ENCODE measurements around the gene CD48.

The CD48 gene

GRCh38 chr1:160681891-160682140 is 29.8 kb downstream of the CD48 start:
- H3K4me3 ChIP-seq (ENCODE audit: low read length): no peak overlapping the region
- TF ChIP-seq ZNF274 (IDR thresholded peaks at IDR 0.05; ENCODE audit: low read depth, low read length): no peak

DNA sequence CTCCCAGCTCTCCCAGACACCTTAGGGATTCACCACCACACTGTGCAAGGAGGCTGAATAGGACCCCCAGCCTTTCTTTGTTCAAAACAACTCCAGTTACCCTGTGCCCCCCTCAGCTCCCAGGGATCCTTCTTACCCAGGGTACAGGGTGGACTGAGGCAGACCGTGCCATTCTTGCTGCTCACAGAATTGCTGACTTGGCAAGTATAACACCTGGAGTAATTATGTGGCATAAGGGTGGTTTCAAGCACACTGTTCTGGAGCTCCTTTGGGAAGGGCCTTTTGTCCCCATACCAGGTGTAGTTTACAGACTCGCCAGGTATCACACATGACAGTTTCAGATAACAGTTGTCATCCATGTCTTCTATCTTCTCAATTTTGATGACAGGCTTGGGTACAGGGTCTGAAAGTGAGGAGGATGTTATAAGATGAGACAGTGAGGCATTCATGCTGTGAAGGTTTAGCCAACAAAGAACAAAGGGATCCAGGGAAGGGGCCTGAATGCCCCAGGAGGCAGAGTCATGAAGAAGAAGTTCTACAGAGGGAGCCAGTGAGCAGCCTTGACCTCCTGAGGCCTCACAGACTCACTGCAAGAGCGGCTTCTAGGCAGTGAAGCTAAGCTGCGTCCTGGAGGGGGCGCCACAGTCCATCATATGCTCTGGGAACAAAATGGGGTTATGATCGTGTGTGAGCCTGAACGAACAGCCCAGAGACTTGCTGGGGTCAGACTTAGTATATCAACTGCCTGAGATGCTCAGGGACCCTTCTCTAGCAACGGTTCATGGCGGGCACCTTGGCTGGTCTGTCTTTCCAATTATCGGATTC is 30.3 kb downstream of the CD48 start:
- no peak overlapping the region for H3K4me3 ChIP-seq (ENCODE audit: low read length)
- TF ChIP-seq ZNF274 (IDR thresholded peaks at IDR 0.05; ENCODE audit: low read depth, low read length): no peak

DNA sequence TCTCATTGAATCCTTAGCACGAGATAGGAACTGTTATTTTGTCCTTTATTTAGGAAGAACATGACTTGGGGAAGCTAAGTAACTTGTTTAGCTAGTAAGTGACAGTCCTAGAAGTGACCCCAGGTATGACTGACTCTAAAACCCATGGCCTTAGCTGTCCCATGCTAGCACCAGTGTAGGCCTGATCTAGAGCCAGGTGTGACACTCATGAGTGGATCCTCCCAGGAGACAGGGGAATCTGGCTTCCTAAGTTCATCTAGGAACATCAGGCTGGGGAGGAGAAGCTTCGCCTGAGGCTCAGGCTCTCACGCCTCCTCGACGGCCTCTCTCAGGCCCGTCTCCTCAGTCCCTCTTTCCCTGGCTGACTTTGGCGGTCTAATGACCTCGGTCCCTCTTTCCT is 31.2 kb downstream of the CD48 start:
- H3K4me3 ChIP-seq (ENCODE audit: low read length): no peak overlapping the region
- TF ChIP-seq ZNF274 (IDR thresholded peaks at IDR 0.05; ENCODE audit: low read depth, low read length): no peak

DNA sequence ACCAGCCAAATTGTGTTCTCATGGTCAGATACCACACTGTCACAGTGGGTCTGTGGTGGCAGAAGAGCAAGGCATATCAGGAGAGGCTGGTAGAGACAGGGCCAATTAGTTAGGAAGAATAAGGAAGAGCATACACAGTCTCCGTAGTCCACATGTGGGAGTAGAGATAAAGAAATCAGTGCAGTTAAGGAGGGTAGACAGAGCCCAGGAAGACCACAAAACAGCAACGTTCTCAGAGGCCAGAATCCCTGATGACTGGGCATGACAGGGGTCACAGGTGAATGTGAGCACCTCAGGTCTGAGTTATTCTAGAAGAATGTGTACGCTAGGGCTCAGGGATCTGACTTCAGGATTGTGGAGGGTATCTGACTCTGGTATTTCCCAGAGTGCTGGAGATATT is 31.7 kb downstream of the CD48 start:
- TF ChIP-seq ZNF274 (IDR thresholded peaks at IDR 0.05; ENCODE audit: low read depth, low read length): no peak

DNA sequence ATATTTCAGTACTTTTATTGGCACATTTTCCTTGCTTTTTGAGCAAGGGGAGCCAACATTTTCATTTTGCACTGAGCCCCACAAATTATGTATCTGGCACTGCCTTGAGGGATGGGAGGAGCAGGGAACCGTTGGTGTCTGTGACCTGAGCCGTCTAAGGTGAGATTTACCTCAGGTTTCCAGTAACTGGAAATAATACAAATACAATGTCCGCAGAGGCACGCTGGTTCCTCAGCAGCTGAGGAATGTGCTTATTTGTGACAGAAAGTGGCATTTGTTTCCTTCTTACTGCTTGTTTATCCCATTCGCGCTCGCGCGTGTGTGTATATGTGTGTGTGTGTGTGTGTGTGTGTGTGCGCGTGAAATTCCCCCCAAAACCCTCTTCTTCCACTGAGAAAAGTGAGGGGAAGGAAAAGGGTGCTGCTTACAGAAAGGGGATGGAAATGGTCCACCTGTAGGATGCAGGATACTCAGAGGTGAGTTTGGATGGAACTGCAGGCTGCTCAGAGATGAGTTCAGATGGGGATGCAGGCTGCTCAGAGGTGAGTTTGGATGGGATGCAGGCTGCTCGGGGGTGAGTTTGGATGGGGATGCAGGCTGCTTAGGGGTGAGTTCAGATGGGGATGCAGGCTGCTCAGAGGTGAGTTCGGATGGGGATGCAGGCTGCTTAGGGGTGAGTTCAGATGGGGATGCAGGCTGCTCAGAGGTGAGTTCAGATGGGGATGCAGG is 34.6 kb downstream of the CD48 start:
- no peak for TF ChIP-seq ZNF274 (IDR thresholded peaks at IDR 0.05; ENCODE audit: low read depth, low read length)
- no peak overlapping the region for H3K4me3 ChIP-seq (ENCODE audit: low read length)

More for the DNA sequence above, 31.7 kb downstream of the CD48 start:
- H3K4me3 ChIP-seq (ENCODE audit: low read length): no peak overlapping the region

DNA sequence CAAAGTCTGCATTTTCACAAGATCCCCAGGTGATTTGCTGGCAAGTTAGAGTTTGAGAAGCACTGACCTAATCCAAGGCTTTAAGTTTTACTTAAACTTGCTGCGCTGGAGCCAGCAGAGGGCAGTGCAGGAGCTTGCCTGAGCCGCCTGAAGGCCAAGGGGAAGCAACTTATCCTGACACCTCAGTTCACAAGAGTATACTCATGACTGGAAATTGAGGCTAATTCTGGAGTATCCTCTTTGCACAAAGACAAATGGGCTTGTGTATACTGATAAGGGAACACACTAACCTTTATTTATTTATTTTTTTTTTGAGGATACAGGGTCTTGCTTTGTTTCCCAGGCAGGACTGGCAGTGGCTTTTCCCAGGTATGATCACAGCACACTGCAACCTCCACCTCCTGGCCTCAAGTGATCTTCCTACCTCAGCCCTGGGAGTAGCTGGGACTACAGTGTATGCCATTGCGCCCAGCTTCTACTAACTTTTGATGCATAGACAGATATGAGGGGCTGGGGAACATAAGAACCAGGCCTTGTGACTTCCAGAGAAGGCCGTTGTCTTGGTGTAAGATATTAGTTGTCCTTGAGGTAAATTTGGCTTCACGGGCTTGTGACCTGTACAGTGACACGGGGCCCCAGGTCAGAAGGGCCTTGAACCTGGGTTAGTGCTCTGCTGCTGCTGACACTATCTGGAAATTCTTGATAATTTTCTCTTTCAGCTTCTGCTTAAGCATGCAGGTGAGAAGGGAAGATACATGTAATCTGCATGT is 35.8 kb downstream of the CD48 start:
- no peak overlapping the region for H3K4me3 ChIP-seq (ENCODE audit: low read length)
- no peak for TF ChIP-seq ZNF274 (IDR thresholded peaks at IDR 0.05; ENCODE audit: low read depth, low read length)

DNA sequence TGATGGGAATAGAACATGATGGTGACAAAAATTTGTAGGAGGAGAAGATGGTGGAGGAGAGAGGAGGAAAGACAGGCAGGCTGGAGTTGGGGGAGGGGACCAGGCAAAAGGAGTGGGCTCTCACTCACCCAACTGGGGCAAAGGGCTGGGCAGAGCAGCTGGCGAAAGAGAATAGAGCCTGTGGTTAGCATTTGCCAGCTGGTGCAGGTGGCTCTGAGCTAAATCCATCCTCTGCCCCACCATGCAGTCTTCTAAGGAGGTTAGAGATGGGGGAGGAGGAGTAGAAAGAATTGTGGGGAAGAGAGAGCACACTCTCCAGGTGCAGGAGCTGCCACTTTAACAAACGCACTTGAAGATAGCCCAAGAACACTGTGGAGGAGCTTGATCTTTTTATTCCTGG is 37.2 kb downstream of the CD48 start:
- no peak overlapping the region for H3K4me3 ChIP-seq (ENCODE audit: low read length)
- TF ChIP-seq ZNF274 (IDR thresholded peaks at IDR 0.05; ENCODE audit: low read depth, low read length): no peak

DNA sequence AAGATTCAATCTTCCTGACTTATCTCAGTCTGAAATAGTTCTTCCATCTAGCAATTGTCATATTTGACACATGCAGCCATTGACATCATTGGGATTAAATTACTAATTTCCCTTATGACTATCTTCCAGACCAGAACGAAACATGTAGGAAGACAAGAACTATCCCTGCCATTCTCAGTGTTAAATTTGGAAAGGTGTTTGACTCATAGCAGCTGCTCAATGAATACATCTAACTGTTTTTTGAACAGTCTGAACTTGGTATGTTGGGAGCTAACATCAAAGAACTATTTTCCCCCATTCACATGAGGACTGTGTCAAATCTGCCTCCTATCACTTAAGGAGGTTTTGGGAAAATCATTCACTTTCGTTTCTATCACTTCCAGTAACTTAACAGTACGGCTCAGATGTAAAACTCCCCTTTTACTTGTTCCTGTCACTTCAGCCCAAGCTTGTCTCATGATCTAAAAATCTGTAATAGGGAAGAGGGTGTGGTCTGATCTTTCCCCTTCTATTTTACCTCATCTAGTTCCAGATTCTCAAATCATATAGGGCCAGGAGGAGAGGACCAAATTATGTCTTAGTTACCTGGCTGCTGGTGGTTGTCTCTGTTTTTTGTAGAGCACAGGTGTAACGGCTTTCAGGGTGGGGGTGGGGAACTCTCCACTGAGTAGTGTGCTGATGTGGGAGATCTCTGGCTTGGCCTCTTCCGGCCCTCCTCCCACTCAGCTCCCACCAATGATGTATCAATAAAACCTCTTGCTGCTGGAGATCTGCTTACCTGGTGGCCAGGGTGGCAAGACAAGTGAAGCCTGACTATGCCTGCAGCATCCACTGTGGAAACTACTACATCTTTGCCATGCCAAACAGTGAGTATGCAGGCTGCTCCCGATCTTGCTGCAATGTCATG is 38.6 kb downstream of the CD48 start:
- TF ChIP-seq ZNF274 (IDR thresholded peaks at IDR 0.05; ENCODE audit: low read depth, low read length): no peak
- H3K4me3 ChIP-seq (ENCODE audit: low read length): no peak overlapping the region

DNA sequence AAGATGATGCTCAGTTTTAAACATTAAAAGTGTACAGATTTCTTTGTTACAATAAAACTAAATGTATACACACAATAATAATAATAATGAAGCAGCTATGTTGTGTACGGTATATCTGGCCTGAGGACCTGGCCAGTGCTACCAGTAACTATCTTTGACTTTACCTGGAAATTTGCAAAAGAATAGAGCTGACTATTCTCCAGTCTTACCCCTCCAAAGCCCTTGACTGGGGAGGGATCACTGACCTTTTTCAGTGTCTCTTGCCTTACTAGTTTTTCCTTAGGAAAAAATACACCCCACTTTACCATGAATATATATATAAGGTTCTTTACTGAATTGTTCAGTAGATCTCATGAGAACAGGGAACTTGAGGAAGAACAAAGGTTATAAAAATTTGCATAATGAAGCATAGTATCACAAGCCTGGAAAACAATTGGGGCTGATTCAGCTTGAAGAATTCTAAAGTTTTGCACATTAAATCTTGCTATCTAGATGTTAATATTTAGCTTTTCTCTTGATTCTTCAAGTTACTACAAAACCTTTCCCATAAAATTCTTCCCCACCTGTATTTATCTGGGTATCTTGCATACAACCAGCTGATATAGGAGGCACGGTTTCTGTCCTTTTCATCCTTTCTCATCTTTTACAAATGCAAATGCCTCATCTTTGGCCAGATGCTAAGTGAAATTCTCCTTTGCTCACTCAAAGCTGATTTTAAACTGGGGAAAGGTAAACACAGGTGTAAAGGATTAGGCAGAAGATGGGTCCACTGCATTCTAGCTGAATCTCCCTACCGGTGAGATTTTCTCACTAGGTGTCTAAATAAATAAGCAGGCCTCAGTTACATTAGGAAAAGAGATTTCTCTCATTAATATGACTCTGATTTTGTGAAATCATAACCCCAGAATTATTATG is 39.8 kb downstream of the CD48 start:
- TF ChIP-seq ZNF274 (IDR thresholded peaks at IDR 0.05; ENCODE audit: low read depth, low read length): no peak
- no peak overlapping the region for H3K4me3 ChIP-seq (ENCODE audit: low read length)

DNA sequence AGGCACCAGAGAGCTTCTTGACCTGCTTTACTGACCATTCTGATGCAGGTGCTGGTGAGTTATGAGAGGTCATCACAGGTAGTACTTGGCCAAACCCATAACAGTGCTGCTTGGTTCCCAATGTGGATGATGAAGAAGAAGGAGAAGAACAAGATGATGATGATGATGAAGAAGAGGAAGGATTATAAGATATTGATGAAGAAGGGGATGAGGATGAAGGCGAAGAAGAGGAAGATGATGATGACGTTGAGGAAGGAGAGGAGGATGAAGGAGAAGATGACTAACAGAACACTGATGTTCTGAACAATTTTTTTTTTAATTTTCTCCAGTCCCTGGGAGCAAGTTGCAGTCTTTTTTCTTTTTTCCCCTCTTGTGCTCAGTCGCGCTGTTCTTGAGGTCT is 40.9 kb downstream of the CD48 start:
- TF ChIP-seq ZNF274 (IDR thresholded peaks at IDR 0.05; ENCODE audit: low read depth, low read length): no peak
- no peak overlapping the region for H3K4me3 ChIP-seq (ENCODE audit: low read length)

DNA sequence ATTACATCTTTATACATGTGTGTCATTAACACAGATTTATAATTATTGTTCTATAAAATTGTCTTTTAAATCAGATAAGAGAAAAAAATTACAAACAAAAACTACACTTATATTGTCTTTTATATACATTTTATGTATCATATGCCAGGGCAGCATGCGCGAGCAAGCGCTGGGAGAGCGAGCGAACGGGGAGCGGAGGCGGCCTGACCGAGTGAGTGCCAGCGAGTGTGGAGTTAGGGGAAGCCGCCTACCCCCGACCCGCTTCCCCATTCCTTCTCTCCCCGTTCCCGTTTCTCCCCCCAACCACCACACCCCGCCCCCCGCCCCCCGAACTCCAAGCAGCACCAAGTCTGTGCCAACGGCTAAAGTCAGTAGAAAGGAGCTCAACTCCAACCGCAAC is 41.8 kb downstream of the CD48 start:
- no peak overlapping the region for H3K4me3 ChIP-seq (ENCODE audit: low read length)
- TF ChIP-seq ZNF274 (IDR thresholded peaks at IDR 0.05; ENCODE audit: low read depth, low read length): no peak

DNA sequence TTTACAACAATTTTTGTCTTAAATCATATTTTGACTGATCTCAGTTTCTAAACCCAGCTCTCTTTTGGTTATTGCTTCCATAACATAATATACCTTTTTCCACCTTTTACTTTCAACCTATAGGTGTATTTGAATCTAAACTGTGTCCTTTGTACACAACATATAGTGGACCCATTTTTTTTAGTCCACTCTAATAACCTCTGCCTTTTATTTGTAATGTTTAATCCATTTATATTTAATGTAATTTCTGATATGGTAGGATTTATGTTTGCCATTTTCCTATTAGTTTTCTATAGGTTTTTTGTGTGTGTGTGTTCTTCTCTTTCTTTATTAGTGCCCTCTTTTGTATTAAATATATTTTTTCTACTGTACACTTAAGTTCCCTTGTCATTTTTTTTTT is 42.3 kb downstream of the CD48 start:
- no peak overlapping the region for H3K4me3 ChIP-seq (ENCODE audit: low read length)
- TF ChIP-seq ZNF274 (IDR thresholded peaks at IDR 0.05; ENCODE audit: low read depth, low read length): no peak

- no peak overlapping the region for H3K4me3 ChIP-seq (ENCODE audit: low read length)
- no peak for TF ChIP-seq ZNF274 (IDR thresholded peaks at IDR 0.05; ENCODE audit: low read depth, low read length)
Measured at GRCh38 chr1:160667896-160668295, 43.7 kb downstream of the CD48 start.
